ENCODE results near the gene SEC24C. TPM values are rescaled to one million over a fixed set of nuclear protein-coding genes. Genes with fewer than 3 reads are reported as not detected.

Gene SEC24C
- total RNA-seq, 1 donor from 2014 or later: 99.0 TPM

DNA sequence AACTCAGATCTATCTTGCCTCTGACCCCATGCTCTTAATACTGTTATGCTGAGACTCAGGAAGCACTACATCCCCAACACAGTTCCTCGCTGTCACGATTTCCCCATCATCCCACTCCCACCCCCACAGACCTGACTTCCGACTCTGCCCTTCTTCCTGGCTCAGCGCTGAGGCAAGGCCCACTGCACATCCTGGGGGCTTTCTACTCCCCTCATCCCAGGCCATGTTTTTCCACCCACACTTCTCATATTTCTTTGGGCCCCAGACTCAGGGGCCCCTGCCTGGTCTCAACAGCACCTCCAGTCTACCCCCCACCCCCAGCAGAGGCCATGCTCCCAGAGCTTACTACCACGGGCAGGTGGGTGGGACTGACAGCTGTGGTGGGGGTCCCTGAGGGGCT lies 74.9 kb downstream of the SEC24C start:
- Mint-ChIP-seq H3K4me3 (ENCODE audit: unreplicated experiment) (no peak overlapping the region), H3K27me3 (ENCODE audit: low read depth, unreplicated experiment) (no peaks in the 10 kb centered on the region), H3K27ac (ENCODE audit: unreplicated experiment) (no peak overlapping the region), H3K36me3 (ENCODE audit: low read depth, unreplicated experiment) (peaks cover 21% of the 10 kb centered on the region), H3K4me1 (ENCODE audit: low read depth, unreplicated experiment) (peaks cover 9% of the 10 kb centered on the region), H3K9me3 (ENCODE audit: unreplicated experiment) (no peaks in the 10 kb centered on the region)
- H3K9me3 ChIP-seq (ENCODE audit: insufficient read depth, low read depth, low read length): no peaks in the 10 kb centered on the region
- H4K20me1 ChIP-seq (ENCODE audit: insufficient read depth, low read length): no peaks in the 10 kb centered on the region
- no peaks in the 10 kb centered on the region for H3K79me2 ChIP-seq (ENCODE audit: insufficient read depth, low read length)
- TF ChIP-seq, protein P1, sequence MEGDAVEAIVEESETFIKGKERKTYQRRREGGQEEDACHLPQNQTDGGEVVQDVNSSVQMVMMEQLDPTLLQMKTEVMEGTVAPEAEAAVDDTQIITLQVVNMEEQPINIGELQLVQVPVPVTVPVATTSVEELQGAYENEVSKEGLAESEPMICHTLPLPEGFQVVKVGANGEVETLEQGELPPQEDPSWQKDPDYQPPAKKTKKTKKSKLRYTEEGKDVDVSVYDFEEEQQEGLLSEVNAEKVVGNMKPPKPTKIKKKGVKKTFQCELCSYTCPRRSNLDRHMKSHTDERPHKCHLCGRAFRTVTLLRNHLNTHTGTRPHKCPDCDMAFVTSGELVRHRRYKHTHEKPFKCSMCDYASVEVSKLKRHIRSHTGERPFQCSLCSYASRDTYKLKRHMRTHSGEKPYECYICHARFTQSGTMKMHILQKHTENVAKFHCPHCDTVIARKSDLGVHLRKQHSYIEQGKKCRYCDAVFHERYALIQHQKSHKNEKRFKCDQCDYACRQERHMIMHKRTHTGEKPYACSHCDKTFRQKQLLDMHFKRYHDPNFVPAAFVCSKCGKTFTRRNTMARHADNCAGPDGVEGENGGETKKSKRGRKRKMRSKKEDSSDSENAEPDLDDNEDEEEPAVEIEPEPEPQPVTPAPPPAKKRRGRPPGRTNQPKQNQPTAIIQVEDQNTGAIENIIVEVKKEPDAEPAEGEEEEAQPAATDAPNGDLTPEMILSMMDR (IDR thresholded peaks at IDR 0.05; ENCODE audit: insufficient read depth, low read depth, low read length): no peak
- no peak for TF ChIP-seq EZH2 (IDR thresholded peaks at IDR 0.05; ENCODE audit: insufficient read depth, low read length)
- H3K4me1 ChIP-seq (ENCODE audit: insufficient read depth, low read length): peaks cover 20% of the 10 kb centered on the region
- H3K27me3 ChIP-seq (ENCODE audit: insufficient read depth, low read length): no peaks in the 10 kb centered on the region
- no peak for FAIRE-seq
- H3K4me3 ChIP-seq (ENCODE audit: insufficient read depth, low read depth, low read length): no peak overlapping the region
- H2AFZ ChIP-seq (ENCODE audit: low read depth, low read length): no peak overlapping the region
- DNase-seq (ENCODE audit: low read depth): no peak
- H3K4me2 ChIP-seq (ENCODE audit: low read length): no peak overlapping the region
- no peak overlapping the region for H3K9ac ChIP-seq (ENCODE audit: low read length)
- no peak overlapping the region for H3K27ac ChIP-seq (ENCODE audit: low read depth, low read length)
- no peaks in the 10 kb centered on the region for H3K36me3 ChIP-seq (ENCODE audit: insufficient read depth, low read length)

- Histone ChIP-seq H3K9ac (ENCODE audit: low read length) (no peak overlapping the region), H3K4me2 (ENCODE audit: low read length) (no peak overlapping the region), H3K4me1 (ENCODE audit: insufficient read depth, low read length) (peaks cover 20% of the 10 kb centered on the region), H3K27me3 (ENCODE audit: insufficient read depth, low read length) (no peaks in the 10 kb centered on the region), H3K9me3 (ENCODE audit: insufficient read depth, low read depth, low read length) (no peaks in the 10 kb centered on the region), H3K36me3 (ENCODE audit: insufficient read depth, low read length) (no peaks in the 10 kb centered on the region), H4K20me1 (ENCODE audit: insufficient read depth, low read length) (no peaks in the 10 kb centered on the region), H3K27ac (ENCODE audit: low read depth, low read length) (no peak overlapping the region), H3K79me2 (ENCODE audit: insufficient read depth, low read length) (no peaks in the 10 kb centered on the region), H2AFZ (ENCODE audit: low read depth, low read length) (no peak overlapping the region), H3K4me3 (ENCODE audit: insufficient read depth, low read depth, low read length) (no peak overlapping the region)
- DNase-seq (ENCODE audit: low read depth) (no peak), FAIRE-seq (no peak)
- no peaks in the 10 kb centered on the region for H3K27me3 Mint-ChIP-seq (ENCODE audit: low read depth, unreplicated experiment)
- no peak for TF ChIP-seq EZH2 (IDR thresholded peaks at IDR 0.05; ENCODE audit: insufficient read depth, low read length)
- TF ChIP-seq, protein P1 (IDR thresholded peaks at IDR 0.05; ENCODE audit: insufficient read depth, low read depth, low read length): no peak
- no peaks in the 10 kb centered on the region for H3K9me3 Mint-ChIP-seq (ENCODE audit: unreplicated experiment)
- H3K36me3 Mint-ChIP-seq (ENCODE audit: low read depth, unreplicated experiment): peaks cover 21% of the 10 kb centered on the region
- no peak overlapping the region for H3K27ac Mint-ChIP-seq (ENCODE audit: unreplicated experiment)
- H3K4me3 Mint-ChIP-seq (ENCODE audit: unreplicated experiment): no peak overlapping the region
- peaks cover 9% of the 10 kb centered on the region for H3K4me1 Mint-ChIP-seq (ENCODE audit: low read depth, unreplicated experiment)
Measured at GRCh38 chr10:73819513-73820093, 75.4 kb downstream of the SEC24C start.

Other genes starting within 250 kb of the SEC24C start
- 29.2 and 30.8 TPM in 2 replicates for gene PPP3CB, start 248.3 kb upstream of the SEC24C start, total RNA-seq
- gene USP54, start 153.0 kb upstream of the SEC24C start, total RNA-seq: 70.4 and 85.9 TPM in 2 replicates
- gene MYOZ1, start 102.9 kb upstream of the SEC24C start, total RNA-seq: 2.2 TPM in 2 replicates
- gene SYNPO2L, start 88.3 kb upstream of the SEC24C start, total RNA-seq: 1.0 and 1.2 TPM in 2 replicates
- 3.4 and 5.1 TPM in 2 replicates for gene AGAP5, start 46.3 kb upstream of the SEC24C start, total RNA-seq
- 24.0 and 25.3 TPM in 2 replicates for gene CHCHD1, start 37.7 kb downstream of the SEC24C start, total RNA-seq
- 70.2 and 70.7 TPM in 2 replicates for gene ZSWIM8, start 41.2 kb downstream of the SEC24C start, total RNA-seq
- gene NDST2, start 67.2 kb downstream of the SEC24C start, total RNA-seq: 16.2 and 21.5 TPM in 2 replicates
- gene CAMK2G, start 130.2 kb downstream of the SEC24C start, total RNA-seq: 16.6 and 19.8 TPM in 2 replicates
- gene PLAU, start 166.8 kb downstream of the SEC24C start, total RNA-seq: 81.2 and 90.2 TPM in 2 replicates

Measured in astrocyte (in vitro differentiated cells and primary cell).